Chondrocyte (in vitro differentiated cells): Measurements from ENCODE around the gene C1S. TPM values are rescaled to one million over a fixed set of nuclear protein-coding genes. Genes with fewer than 3 reads are reported as not detected.
"Not testable (repeated sequence)": the region's sequence is repeated elsewhere in the genome, so short reads cannot be mapped to it uniquely, and the experiment has no call there.

Experiments
- DNase-seq: peaks from one replicate; pipeline ENCODE4 v3.0.0; 2021; ENCODE audit warnings: mixed read lengths, low spot score
- H3K27ac Mint-ChIP-seq: one replicate; pipeline ENCODE4 v1.8.0; 2021; ENCODE audit warnings: mild to moderate bottlenecking, moderate library complexity, mixed read lengths; ENCODE audit not compliant: unreplicated experiment
- H3K27me3 Mint-ChIP-seq: 2 replicates; pipeline ENCODE4 v1.8.0; 2021; ENCODE audit warnings: low read depth, mixed read lengths
- H3K36me3 Mint-ChIP-seq: 2 replicates; pipeline ENCODE4 v1.8.0; 2021; ENCODE audit warnings: low read depth, mixed read lengths
- H3K4me1 Mint-ChIP-seq: 2 replicates; pipeline ENCODE4 v1.8.0; 2021; ENCODE audit warnings: low read depth, mild to moderate bottlenecking, mixed read lengths
- H3K4me3 Mint-ChIP-seq: one replicate; pipeline ENCODE4 v1.8.0; 2021; ENCODE audit warnings: mild to moderate bottlenecking, moderate library complexity, mixed read lengths; ENCODE audit not compliant: unreplicated experiment
- H3K9me3 Mint-ChIP-seq: 2 replicates; pipeline ENCODE4 v1.8.0; 2021; ENCODE audit warnings: low read depth, mixed read lengths
- total RNA-seq: library from RNA; stranded (reverse); gene quantifications from 3 replicates; pipeline ENCODE4 v1.2.1, GENCODE V29; 2021
- TF ChIP-seq, protein P1 (sequence below): fragments of 200-600 bp; sonication (generic); IDR thresholded peaks from 2 replicates; pipeline ENCODE4 v1.5.0; 2021; ENCODE audit warnings: antibody characterized with exemption, mild to moderate bottlenecking, moderate library complexity

Gene C1S
- total RNA-seq, 1 donor from 2014 or later: 20.8 TPM

GRCh38 chr12:7035463-7035862 is 25.1 kb upstream of the C1S start:
- Mint-ChIP-seq H3K9me3 (no peaks in the 10 kb centered on the region), H3K4me1 (no peaks in the 10 kb centered on the region), H3K27ac (no peak overlapping the region), H3K4me3 (no peak overlapping the region), H3K27me3 (peaks cover 7% of the 10 kb centered on the region), H3K36me3 (peaks cover 2% of the 10 kb centered on the region)
- TF ChIP-seq, protein P1, sequence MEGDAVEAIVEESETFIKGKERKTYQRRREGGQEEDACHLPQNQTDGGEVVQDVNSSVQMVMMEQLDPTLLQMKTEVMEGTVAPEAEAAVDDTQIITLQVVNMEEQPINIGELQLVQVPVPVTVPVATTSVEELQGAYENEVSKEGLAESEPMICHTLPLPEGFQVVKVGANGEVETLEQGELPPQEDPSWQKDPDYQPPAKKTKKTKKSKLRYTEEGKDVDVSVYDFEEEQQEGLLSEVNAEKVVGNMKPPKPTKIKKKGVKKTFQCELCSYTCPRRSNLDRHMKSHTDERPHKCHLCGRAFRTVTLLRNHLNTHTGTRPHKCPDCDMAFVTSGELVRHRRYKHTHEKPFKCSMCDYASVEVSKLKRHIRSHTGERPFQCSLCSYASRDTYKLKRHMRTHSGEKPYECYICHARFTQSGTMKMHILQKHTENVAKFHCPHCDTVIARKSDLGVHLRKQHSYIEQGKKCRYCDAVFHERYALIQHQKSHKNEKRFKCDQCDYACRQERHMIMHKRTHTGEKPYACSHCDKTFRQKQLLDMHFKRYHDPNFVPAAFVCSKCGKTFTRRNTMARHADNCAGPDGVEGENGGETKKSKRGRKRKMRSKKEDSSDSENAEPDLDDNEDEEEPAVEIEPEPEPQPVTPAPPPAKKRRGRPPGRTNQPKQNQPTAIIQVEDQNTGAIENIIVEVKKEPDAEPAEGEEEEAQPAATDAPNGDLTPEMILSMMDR: no peak
- no peak for DNase-seq

- H3K27me3 Mint-ChIP-seq, H3K36me3 Mint-ChIP-seq, H3K4me3 Mint-ChIP-seq, H3K9me3 Mint-ChIP-seq, H3K27ac Mint-ChIP-seq, DNase-seq, H3K4me1 Mint-ChIP-seq: not testable (repeated sequence)
These were observed 23.1 kb upstream of the C1S start for GRCh38 chr12:7037411-7037810.

DNA sequence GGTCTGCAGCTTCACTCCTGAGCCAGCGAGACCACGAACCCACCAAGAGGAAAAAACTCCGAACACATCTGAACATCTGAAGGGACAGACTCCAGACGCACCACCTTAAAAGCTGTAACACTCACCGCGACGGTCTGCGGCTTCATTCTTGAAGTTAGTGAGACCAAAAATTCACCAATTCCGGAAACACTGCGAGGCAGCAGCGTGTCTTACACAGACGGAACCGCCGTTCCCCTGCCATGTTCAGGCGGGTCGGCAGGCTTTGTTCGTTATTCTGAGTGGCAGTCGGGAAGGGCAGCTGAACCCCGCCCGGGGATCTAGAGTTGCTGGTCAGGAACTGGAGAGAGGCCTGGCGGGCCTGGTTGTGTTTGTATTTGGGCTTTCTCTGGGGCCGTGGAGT is 21.9 kb upstream of the C1S start:
- Mint-ChIP-seq H3K4me3 (no peak overlapping the region), H3K27ac (no peak overlapping the region), H3K27me3 (peaks cover 5% of the 10 kb centered on the region), H3K9me3 (no peaks in the 10 kb centered on the region), H3K36me3 (no peaks in the 10 kb centered on the region), H3K4me1 (peaks cover 11% of the 10 kb centered on the region)
- DNase-seq: no peak
- TF ChIP-seq, protein P1: no peak

DNA sequence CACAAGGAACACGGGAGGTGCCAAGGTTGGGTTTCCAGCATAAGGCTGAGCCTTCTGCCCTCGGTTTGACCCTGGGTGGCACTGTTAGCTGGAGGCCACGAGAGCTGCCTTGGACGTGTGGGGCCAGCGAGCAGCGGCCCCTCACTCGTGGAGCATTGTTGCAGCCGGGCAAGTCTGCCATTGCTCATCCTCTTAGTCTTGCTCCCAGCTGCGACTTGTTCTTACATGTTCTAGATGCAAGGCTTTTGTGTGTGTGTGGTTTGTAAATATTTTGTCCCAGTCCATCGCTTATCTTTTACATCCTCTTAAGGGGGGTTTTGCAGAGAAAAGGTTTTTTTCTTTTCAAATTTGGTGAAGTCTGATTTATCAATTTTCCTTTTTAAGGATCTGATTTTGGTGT is 21.1 kb upstream of the C1S start:
- no peak for DNase-seq
- Mint-ChIP-seq H3K4me1 (peaks cover 11% of the 10 kb centered on the region), H3K27ac (no peak overlapping the region), H3K27me3 (no peaks in the 10 kb centered on the region), H3K4me3 (no peak overlapping the region), H3K9me3 (no peaks in the 10 kb centered on the region), H3K36me3 (no peaks in the 10 kb centered on the region)
- TF ChIP-seq, protein P1: no peak

GRCh38 chr12:7042842-7043241 is 17.7 kb upstream of the C1S start:
- TF ChIP-seq, protein P1: peak; percentile 71
- H3K27me3 Mint-ChIP-seq: no peaks in the 10 kb centered on the region
- H3K9me3 Mint-ChIP-seq: no peaks in the 10 kb centered on the region
- no peaks in the 10 kb centered on the region for H3K36me3 Mint-ChIP-seq
- H3K27ac Mint-ChIP-seq: no peak overlapping the region
- no peak for DNase-seq
- no peak overlapping the region for H3K4me3 Mint-ChIP-seq
- H3K4me1 Mint-ChIP-seq: peaks cover 11% of the 10 kb centered on the region

GRCh38 chr12:7045913-7046312 is 14.6 kb upstream of the C1S start:
- peaks cover 2% of the 10 kb centered on the region for H3K27me3 Mint-ChIP-seq
- DNase-seq: no peak
- TF ChIP-seq, protein P1: no peak
- no peaks in the 10 kb centered on the region for H3K36me3 Mint-ChIP-seq
- H3K9me3 Mint-ChIP-seq: no peaks in the 10 kb centered on the region
- no peak overlapping the region for H3K4me3 Mint-ChIP-seq
- H3K27ac Mint-ChIP-seq: no peak overlapping the region
- peaks cover 11% of the 10 kb centered on the region for H3K4me1 Mint-ChIP-seq
